Testis (tissue), 2 donors: ENCODE data around the gene ZNF350.

Source experiments
- CTCF ChIP-seq, 3 experiments: fragments of 450-650 bp in 2 of 3; fragments of 200-600 bp in 1 of 3; sonication (generic) in 1 of 3; IDR thresholded peaks; one replicate each; pipeline ENCODE4 v1.5.1; 2016 to 2019; ENCODE audit warnings: antibody characterized with exemption in 3 of 3, mild to moderate bottlenecking in 2 of 3, moderate library complexity in 1 of 3
- POLR2A ChIP-seq: fragments of 450-650 bp; IDR thresholded peaks from one replicate; pipeline ENCODE4 v1.6.1; 2017; ENCODE audit warnings: antibody characterized with exemption, mild to moderate bottlenecking, moderate library complexity

DNA sequence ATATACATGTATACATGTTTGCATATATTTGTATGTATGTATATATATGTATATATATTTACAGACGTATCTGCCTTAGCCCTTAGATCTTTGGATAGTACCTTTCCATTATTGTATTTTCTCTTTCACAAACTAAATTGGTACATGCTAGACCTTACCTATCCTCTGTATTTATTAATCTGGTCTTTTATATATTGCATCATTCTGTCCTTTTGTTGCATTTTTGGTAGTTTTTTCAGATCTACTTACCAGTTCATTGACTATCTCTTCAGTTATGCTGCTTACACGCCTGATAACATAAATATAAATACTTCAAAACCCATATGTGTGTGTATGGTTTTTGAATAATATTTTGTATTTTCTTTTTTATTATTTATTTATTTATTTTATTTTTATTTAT is 47.7 kb downstream of the ZNF350 start:
- TF ChIP-seq CTCF (IDR thresholded peaks at IDR 0.05) (no peak), POLR2A (no peak)
